BLaER1 treated with 17β-estradiol and CSF1 and Interleukin-3, amounts not matched to agents 10 nM and 100 nM (cell line): ENCODE measurements around the gene GFER.
"Not testable (repeated sequence)": the region's sequence is repeated elsewhere in the genome, so short reads cannot be mapped to it uniquely, and the experiment has no call there.

Experiments
- H3K27ac ChIP-seq, 11 experiments: shearing (Covaris generic); formaldehyde crosslinking; 2 replicates each; pipeline ENCODE4 v1.8.1; 2022
- H3K27me3 ChIP-seq, 11 experiments: shearing (Covaris generic); formaldehyde crosslinking; 2 replicates each; pipeline ENCODE4 v1.8.1; 2022
- H3K36me3 ChIP-seq, 11 experiments: shearing (Covaris generic); formaldehyde crosslinking; 2 replicates each; pipeline ENCODE4 v1.8.1; 2022
- H3K4me1 ChIP-seq, 10 experiments: shearing (Covaris generic); formaldehyde crosslinking; 2 replicates each; pipeline ENCODE4 v1.8.1; 2022
- H3K4me2 ChIP-seq, 11 experiments: shearing (Covaris generic); formaldehyde crosslinking; 2 replicates each; pipeline ENCODE4 v1.8.1; 2022
- H3K4me3 ChIP-seq, 10 experiments: shearing (Covaris generic); formaldehyde crosslinking; 2 replicates each; pipeline ENCODE4 v1.8.1; 2022
- H3K9ac ChIP-seq, 11 experiments: shearing (Covaris generic); formaldehyde crosslinking; 2 replicates each; pipeline ENCODE4 v1.8.1; 2022
- H3K9me3 ChIP-seq, 11 experiments: shearing (Covaris generic); formaldehyde crosslinking; replicated peaks in 1 of 11; 2 replicates each; pipeline ENCODE4 v1.8.1; 2022
- H4K20me1 ChIP-seq, 11 experiments: shearing (Covaris generic); formaldehyde crosslinking; 2 replicates each; pipeline ENCODE4 v1.8.1; 2022
- Cebpa-rat ChIP-seq, 11 experiments: shearing (Covaris generic); IDR thresholded peaks; 2 replicates each; pipeline ENCODE4 v1.8.1; 2022

GFER gene

DNA sequence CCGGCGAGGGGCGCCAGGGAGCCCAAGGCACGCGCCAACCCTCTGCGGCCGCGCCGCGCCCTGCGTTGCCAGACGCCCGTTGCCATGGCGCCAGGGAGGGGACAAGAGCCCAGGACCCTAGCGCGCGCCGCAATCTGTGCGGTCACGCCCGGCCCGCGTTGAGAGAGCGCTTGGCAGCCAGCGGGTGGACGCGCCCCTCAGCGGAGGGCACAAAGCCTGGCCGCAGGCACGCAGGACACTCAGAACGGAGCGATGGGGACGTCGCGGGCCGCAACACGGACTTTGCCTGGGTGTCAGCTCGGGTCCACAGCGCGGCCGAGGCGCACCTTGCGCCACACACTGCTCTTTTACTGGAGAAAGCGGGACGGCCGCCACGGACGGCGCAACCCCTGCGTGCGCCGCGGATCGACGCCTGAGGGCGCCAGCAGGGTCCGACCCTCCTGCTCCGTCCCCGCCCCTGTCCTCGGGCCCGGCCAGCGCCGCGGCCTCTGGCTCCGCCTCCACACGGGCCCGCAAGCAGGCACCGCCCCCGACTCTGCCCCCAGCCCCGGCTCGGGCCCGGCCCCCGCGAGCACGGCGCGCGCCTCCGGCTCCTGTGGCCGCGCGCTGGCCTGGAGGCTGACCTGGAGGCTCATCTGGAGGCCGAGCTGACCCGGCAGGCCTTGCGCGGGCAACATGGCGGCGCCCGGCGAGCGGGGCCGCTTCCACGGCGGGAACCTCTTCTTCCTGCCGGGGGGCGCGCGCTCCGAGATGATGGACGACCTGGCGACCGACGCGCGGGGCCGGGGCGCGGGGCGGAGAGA is at the start of gene GFER:
Gene GFER, plus strand, starts transcription at position 650 of the 803 bp plus-strand sequence. Its CDS starts 26 bp downstream, at position 676.
- H3K4me2 ChIP-seq, result peak within 1 kb of the TSS; percentile 96 to 99 (median 98)
- peak within 1 kb of the TSS; percentile 72 to 90 (median 82) for H3K27ac ChIP-seq
- H3K9ac ChIP-seq, result peak within 1 kb of the TSS; percentile 84 to 94 (median 91)
- no peak for TF ChIP-seq Cebpa-rat (IDR thresholded peaks at IDR 0.05)
- H3K4me1 ChIP-seq, result peaks cover 18 to 43% (median 27%) of the 10 kb centered on the region in 10 experiments
- H3K4me3 ChIP-seq, result peak within 1 kb of the TSS; percentile 71 to 87 (median 81)
- peaks cover 25 to 34% (median 28%) of the 10 kb centered on the region in 11 experiments for H3K36me3 ChIP-seq
- H3K9me3 ChIP-seq, result no peaks in the 10 kb centered on the region
- peaks cover 0 to 77% (median 57%) of the 10 kb centered on the region in 11 experiments; a peak in 19 of 22 replicates for H4K20me1 ChIP-seq
- peaks cover 53 to 72% (median 66%) of the 10 kb centered on the region in 11 experiments for H3K27me3 ChIP-seq

- H3K36me3 ChIP-seq, result peaks cover 17 to 45% (median 31%) of the 10 kb centered on the region in 11 experiments
- H4K20me1 ChIP-seq, result peaks cover 0 to 40% (median 23%) of the 10 kb centered on the region in 11 experiments; a peak in 16 of 22 replicates
- no peak overlapping the region for H3K27ac ChIP-seq
- peaks cover 21 to 43% (median 38%) of the 10 kb centered on the region in 10 experiments for H3K4me1 ChIP-seq
- no peak for TF ChIP-seq Cebpa-rat (IDR thresholded peaks at IDR 0.05)
- peaks cover 0 to under 1% (median 0%) of the 10 kb centered on the region in 11 experiments; a peak in 2 of 22 replicates for H3K27me3 ChIP-seq
- H3K9me3 ChIP-seq, result no peaks in the 10 kb centered on the region
- no peak overlapping the region for H3K4me3 ChIP-seq
- H3K4me2 ChIP-seq, result no peak overlapping the region
- H3K9ac ChIP-seq, result 0 out of 22 replicates have a peak overlapping the region, but pooled peaks of 1 of the 11 experiments have one; percentile 15
Measured at GRCh38 chr16:1936945-1937479, 47.0 kb upstream of the GFER start.

DNA sequence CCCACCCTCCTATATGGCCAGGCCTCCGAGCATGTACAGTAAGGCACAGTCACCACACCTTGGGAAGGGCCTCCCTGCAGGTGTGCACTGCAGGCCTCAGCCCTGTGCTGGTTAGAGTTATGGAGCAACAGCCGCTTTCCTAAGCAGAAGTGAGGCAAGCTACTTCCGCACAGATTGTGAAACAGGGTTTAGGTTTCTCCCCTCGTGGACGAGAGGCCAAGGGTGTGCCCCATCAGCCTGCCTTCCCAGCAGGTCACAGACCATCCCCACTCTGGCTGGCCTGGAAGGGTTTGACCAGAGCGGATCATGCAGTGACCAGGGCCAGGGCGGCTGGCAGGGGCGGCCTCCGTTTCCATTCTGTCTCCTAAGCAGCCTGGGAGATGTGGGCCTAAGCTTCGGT is 45.7 kb upstream of the GFER start:
- Histone ChIP-seq H3K36me3 (peaks cover 17 to 45% (median 31%) of the 10 kb centered on the region in 11 experiments), H3K4me3 (no peak overlapping the region), H3K27ac (peak overlapping the region in 2 of 11 experiments; percentile 17 to 78; a peak in 2 of 22 replicates), H4K20me1 (peaks cover 0 to 46% (median 27%) of the 10 kb centered on the region in 11 experiments; a peak in 16 of 22 replicates), H3K4me2 (peak overlapping the region in 1 of 11 experiments; percentile 10; a peak in 1 of 22 replicates), H3K4me1 (peaks cover 28 to 50% (median 41%) of the 10 kb centered on the region in 10 experiments), H3K9ac (peak overlapping the region in 8 of 11 experiments; percentile 12 to 88 (median 38); a peak in 7 of 22 replicates), H3K9me3 (no peaks in the 10 kb centered on the region), H3K27me3 (peaks cover 0 to 6% (median 0%) of the 10 kb centered on the region in 11 experiments; a peak in 3 of 22 replicates)
- TF ChIP-seq Cebpa-rat (IDR thresholded peaks at IDR 0.05), result no peak

- H4K20me1 ChIP-seq, result peaks cover 0 to 46% (median 27%) of the 10 kb centered on the region in 11 experiments; a peak in 16 of 22 replicates
- H3K36me3 ChIP-seq, result peaks cover 17 to 45% (median 31%) of the 10 kb centered on the region in 11 experiments
- no peak for TF ChIP-seq Cebpa-rat (IDR thresholded peaks at IDR 0.05)
- peaks cover 0 to 6% (median 0%) of the 10 kb centered on the region in 11 experiments; a peak in 3 of 22 replicates for H3K27me3 ChIP-seq
- H3K9ac ChIP-seq, result peak overlapping the region in 10 of 11 experiments; percentile 16 to 88 (median 42); a peak in 12 of 22 replicates
- peak overlapping the region in 3 of 11 experiments; percentile 1 to 78 (median 17); a peak in 3 of 22 replicates for H3K27ac ChIP-seq
- peaks cover 33 to 56% (median 47%) of the 10 kb centered on the region in 10 experiments for H3K4me1 ChIP-seq
- H3K4me2 ChIP-seq, result peak overlapping the region in 6 of 11 experiments; percentile 98 to 100 (median 100); a peak in 11 of 22 replicates
- no peaks in the 10 kb centered on the region for H3K9me3 ChIP-seq
- H3K4me3 ChIP-seq, result no peak overlapping the region
Measured at GRCh38 chr16:1938910-1939309, 45.1 kb upstream of the GFER start.

- Histone ChIP-seq H3K4me1 (peaks cover 38 to 65% (median 50%) of the 10 kb centered on the region in 10 experiments), H3K4me2 (peak overlapping the region; percentile 96 to 100 (median 100); a peak in 21 of 22 replicates), H3K9ac (peak overlapping the region in 7 of 11 experiments; percentile 16 to 88 (median 46); a peak in 11 of 22 replicates), H3K36me3 (peaks cover 17 to 45% (median 31%) of the 10 kb centered on the region in 11 experiments), H4K20me1 (peaks cover 0 to 46% (median 27%) of the 10 kb centered on the region in 11 experiments; a peak in 16 of 22 replicates), H3K27ac (peak overlapping the region in 1 of 11 experiments; percentile 78; a peak in 2 of 22 replicates)
- not testable (repeated sequence) for H3K9me3 ChIP-seq, H3K4me3 ChIP-seq, H3K27me3 ChIP-seq
Measured at GRCh38 chr16:1939833-1940232, 44.2 kb upstream of the GFER start.

DNA sequence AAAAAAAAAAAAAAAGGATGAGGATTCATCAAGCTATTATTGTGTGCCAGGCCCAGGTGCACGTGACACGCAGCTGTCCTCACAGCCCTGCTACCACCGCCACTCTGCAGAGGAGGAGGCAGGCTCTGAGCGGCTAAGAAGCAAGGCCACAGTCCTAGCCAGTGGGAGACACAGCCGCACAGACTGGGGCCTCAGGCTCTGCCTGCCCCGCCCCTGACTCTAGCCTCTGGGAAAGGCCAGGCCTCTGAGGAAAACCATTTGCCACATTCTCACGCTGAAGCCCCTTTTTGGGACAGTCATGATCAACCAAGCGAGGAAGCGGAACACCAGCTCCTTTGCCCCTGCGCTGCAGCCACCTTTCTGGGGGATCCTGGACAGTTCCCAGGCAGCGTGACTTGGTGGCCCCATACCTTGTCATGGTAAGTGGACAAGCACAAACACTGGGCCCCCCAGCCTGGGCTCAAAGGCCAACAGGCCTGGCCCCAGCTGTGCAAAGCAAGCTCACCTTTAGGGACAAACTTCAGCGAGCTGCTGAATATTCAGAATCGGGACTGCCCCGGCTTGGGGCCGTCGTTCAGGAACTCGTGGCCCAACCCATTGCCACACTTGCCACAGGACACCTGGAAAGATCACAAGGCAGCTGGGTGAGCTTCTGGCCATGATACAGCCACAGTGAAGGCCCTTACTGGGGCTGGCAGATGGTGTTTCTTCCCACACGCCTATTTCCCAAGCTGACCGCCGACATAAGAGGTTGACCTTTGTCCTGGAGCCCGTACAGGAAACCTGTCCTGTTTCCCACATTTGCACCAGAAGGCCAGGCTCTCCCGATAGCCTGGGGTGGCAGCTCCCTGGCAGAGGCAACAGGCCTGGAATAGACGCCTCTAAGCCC is 43.5 kb upstream of the GFER start:
- H3K4me2 ChIP-seq, result peak overlapping the region; percentile 96 to 100 (median 100)

DNA sequence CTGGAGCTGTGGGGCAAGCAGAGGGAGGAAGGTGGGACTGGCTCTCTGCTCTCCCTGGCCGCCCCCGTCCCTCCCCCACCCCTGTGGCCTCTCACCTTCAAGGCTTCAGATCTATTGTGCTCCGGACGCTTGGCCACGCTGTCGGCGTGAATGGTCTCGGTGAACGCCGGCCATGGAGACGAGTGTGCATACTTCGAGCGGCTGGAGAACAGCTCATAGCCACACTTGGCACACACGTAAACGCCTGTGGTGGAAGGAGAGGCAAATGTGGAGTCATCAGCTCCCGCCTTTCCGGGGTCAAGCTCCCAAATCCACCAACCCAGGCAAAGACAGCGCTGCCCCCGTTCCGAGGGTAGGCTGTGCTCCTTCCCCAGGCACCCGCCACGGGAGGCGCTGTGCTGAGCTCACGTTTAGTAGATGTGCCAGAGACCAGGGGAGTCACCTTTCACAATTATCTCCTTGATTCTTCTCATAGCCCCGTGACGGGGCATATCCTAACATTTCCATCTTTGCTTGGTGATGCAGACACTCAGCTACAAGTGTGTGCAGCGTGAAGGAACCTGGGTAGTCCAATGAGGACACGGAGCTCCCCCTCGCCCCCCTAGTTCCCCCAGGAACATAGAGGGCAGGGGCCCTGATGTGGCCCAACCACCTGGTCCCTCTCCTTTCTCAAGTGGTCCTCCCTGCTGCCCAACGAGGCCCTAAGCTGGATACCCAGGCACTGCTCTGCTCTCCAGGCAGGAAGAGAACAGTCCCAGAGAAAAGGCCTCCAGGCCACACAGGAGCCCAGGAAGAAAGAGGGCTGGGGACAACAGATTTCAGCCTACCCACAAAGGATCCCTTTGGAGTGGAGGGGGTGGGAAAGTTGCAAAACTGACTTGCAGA is 42.6 kb upstream of the GFER start:
- Histone ChIP-seq H3K9me3 (no peaks in the 10 kb centered on the region), H3K4me3 (peak overlapping the region in 9 of 10 experiments; percentile 75 to 95 (median 87); a peak in 17 of 20 replicates), H3K27ac (peak overlapping the region in 9 of 11 experiments; percentile 13 to 80 (median 70); a peak in 16 of 22 replicates), H3K9ac (peak overlapping the region; percentile 75 to 88 (median 83)), H3K27me3 (peaks cover 0 to 6% (median 0%) of the 10 kb centered on the region in 11 experiments; a peak in 3 of 22 replicates), H3K36me3 (peaks cover 17 to 45% (median 31%) of the 10 kb centered on the region in 11 experiments), H4K20me1 (peaks cover 0 to 46% (median 27%) of the 10 kb centered on the region in 11 experiments; a peak in 16 of 22 replicates), H3K4me1 (peaks cover 38 to 66% (median 50%) of the 10 kb centered on the region in 10 experiments), H3K4me2 (peak overlapping the region; percentile 96 to 100 (median 100))
- TF ChIP-seq Cebpa-rat (IDR thresholded peaks at IDR 0.05), result no peak

More for the DNA sequence above, 43.5 kb upstream of the GFER start:
- Histone ChIP-seq H3K36me3 (peaks cover 17 to 45% (median 31%) of the 10 kb centered on the region in 11 experiments), H4K20me1 (peaks cover 0 to 46% (median 27%) of the 10 kb centered on the region in 11 experiments; a peak in 16 of 22 replicates), H3K27me3 (peaks cover 0 to 6% (median 0%) of the 10 kb centered on the region in 11 experiments; a peak in 3 of 22 replicates), H3K9me3 (no peaks in the 10 kb centered on the region), H3K27ac (peak overlapping the region in 3 of 11 experiments; percentile 51 to 78 (median 70); a peak in 6 of 22 replicates), H3K4me1 (peaks cover 38 to 66% (median 50%) of the 10 kb centered on the region in 10 experiments), H3K4me3 (0 out of 20 replicates have a peak overlapping the region, but pooled peaks of 1 of the 10 experiments have one; percentile 1), H3K9ac (peak overlapping the region; percentile 3 to 88 (median 32); a peak in 15 of 22 replicates)
- no peak for TF ChIP-seq Cebpa-rat (IDR thresholded peaks at IDR 0.05)
